GM21447 (cell line): Measurements from ENCODE around the gene CASTOR1.
A peak's percentile ranks its signal among the peaks of the same experiment; 100 is the strongest.

Experiments used
- ATAC-seq: cut with Tn5 transposase; IDR thresholded peaks from one replicate; pipeline ENCODE4 v1.9.1; 2021; ENCODE audit not compliant: unreplicated experiment

The CASTOR1 gene

GRCh38 chr22:30320021-30320556, 30.8 kb upstream of the CASTOR1 start:
- no peak for ATAC-seq

GRCh38 chr22:30318799-30319419, 29.6 kb upstream of the CASTOR1 start:
- ATAC-seq = no peak

GRCh38 chr22:30317778-30318177, 28.5 kb upstream of the CASTOR1 start:
- ATAC-seq = no peak

GRCh38 chr22:30315962-30316576, 26.8 kb upstream of the CASTOR1 start:
- ATAC-seq = no peak

- ATAC-seq = no peak
Observed at GRCh38 chr22:30314915-30315314, 25.6 kb upstream of the CASTOR1 start.

GRCh38 chr22:30313527-30314363, 24.4 kb upstream of the CASTOR1 start:
- ATAC-seq = no peak

GRCh38 chr22:30312053-30312452, 22.7 kb upstream of the CASTOR1 start:
- no peak for ATAC-seq

GRCh38 chr22:30310881-30311771, 21.8 kb upstream of the CASTOR1 start:
- ATAC-seq = no peak

GRCh38 chr22:30309951-30310741, 20.8 kb upstream of the CASTOR1 start:
- no peak for ATAC-seq

- no peak for ATAC-seq
Observed at GRCh38 chr22:30308518-30309230, 19.4 kb upstream of the CASTOR1 start.

- ATAC-seq = no peak
Observed at GRCh38 chr22:30308093-30308492, 18.8 kb upstream of the CASTOR1 start.

- ATAC-seq = no peak
Observed at GRCh38 chr22:30307041-30307574, 17.8 kb upstream of the CASTOR1 start.

GRCh38 chr22:30306627-30307011, 17.3 kb upstream of the CASTOR1 start:
- no peak for ATAC-seq

- no peak for ATAC-seq
Observed at GRCh38 chr22:30305906-30306626, 16.8 kb upstream of the CASTOR1 start.

- peak; percentile 35 for ATAC-seq
Observed at GRCh38 chr22:30305519-30305905, 16.2 kb upstream of the CASTOR1 start.

GRCh38 chr22:30304495-30305244, 15.4 kb upstream of the CASTOR1 start:
- no peak for ATAC-seq

GRCh38 chr22:30302810-30303138, 13.5 kb upstream of the CASTOR1 start:
- no peak for ATAC-seq
